GM12873 (cell line): ENCODE data around the gene SPO11.

Experiments
- TF ChIP-seq, protein P1 (sequence below): IDR thresholded peaks from 2 replicates; pipeline ENCODE4 v1.5.1; 2012; ENCODE audit warnings: low read depth, mild to moderate bottlenecking, moderate library complexity, low read length, control low read depth; ENCODE audit not compliant: insufficient read depth; ENCODE audit errors: missing control alignments

The SPO11 gene

DNA sequence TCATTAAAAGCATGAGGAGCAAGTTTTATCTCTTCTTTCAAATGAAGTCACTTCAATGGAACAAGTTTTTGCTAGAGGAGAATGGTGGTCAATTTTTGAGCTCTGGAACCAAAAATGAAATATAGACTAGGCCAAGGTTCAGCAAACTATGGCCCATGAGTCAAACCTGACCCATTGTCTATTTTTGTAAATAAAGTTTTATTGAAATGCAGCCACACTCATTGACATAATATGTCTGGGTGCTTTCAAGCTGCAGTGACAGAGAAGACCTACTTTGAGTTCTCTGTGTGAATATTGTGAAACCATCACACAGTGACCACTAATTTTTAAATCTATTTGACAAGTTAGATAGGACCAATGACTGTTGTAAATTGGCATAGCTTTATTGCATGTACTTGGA, 34.8 kb downstream of the SPO11 start:
- TF ChIP-seq, protein P1, sequence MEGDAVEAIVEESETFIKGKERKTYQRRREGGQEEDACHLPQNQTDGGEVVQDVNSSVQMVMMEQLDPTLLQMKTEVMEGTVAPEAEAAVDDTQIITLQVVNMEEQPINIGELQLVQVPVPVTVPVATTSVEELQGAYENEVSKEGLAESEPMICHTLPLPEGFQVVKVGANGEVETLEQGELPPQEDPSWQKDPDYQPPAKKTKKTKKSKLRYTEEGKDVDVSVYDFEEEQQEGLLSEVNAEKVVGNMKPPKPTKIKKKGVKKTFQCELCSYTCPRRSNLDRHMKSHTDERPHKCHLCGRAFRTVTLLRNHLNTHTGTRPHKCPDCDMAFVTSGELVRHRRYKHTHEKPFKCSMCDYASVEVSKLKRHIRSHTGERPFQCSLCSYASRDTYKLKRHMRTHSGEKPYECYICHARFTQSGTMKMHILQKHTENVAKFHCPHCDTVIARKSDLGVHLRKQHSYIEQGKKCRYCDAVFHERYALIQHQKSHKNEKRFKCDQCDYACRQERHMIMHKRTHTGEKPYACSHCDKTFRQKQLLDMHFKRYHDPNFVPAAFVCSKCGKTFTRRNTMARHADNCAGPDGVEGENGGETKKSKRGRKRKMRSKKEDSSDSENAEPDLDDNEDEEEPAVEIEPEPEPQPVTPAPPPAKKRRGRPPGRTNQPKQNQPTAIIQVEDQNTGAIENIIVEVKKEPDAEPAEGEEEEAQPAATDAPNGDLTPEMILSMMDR, result no peak

DNA sequence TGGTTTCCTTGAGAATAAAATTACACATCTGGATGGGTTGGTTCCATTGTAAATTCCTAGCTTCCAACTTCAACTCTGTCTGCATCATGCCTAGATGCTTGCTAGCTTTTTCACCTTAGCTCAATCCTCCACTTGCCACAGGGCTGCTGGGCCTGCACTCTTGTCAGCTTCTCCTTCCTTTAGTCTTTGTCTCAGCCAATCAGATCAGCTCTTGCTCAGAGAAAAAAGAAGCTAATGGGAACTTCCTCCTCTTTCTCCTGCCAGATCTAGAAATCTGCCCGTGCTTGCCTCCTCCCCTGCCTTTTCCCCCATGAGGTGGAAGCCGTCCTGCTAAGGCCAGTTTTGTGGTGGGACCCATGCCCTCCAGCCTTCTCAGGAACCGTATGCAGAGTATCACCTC, 40.0 kb downstream of the SPO11 start:
- TF ChIP-seq, protein P1, result no peak

DNA sequence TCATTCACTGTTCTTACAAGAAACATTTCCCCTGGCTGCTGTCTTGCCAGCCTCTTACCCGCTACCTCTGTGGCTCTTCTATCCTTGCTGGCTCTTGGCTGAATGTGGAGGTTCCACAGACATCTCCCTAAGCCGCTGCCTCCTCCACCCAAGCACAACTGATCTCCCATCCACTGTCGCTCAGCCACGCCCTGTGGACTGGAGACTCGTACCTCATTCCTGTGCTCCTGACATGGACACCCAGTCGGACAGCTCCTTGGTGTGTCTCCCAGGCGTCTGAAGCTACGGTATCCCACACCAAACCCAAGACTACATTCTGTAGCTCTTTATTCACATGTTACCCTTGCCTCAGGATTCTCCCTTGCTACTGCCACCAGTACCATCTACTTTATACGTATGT, 40.7 kb downstream of the SPO11 start:
- TF ChIP-seq, protein P1, result no peak

DNA sequence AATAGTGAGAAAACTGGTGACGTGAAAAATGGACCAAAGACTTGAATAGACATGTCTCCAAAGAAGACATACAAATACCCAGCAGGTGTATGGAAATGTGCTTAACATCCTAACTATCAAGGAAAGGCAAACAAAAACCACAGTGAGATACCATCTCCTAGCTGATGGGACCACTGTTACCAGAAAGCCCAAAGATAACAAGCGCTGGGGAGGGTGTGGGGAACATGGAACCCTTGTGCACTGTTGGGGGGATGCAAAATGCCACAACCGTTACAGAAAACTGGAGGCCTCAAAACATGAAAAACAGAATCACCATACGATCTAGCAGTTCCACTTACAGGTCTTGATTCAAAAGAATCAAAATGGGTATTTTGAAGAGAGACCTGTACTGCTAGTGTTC, 41.8 kb downstream of the SPO11 start:
- TF ChIP-seq, protein P1, result no peak

DNA sequence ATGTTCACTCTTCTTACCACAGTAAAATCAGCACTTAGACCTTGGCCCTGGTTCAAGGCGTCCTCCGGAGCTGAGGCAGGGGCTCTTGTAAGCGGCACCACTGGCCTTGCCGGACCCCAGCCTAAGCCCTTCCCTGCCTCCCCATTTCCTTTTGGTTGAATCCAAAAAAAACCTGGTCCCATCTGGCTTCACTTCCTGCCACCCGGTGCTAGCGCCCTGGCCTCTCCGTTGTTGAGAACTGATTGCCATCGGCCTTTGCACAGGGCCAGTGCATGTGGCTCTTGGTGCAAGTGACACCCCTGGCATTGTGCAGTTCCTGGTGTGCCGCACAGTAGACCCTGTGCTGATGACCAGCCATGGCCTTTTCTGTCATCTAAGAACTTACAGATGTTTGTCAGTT, 42.6 kb downstream of the SPO11 start:
- TF ChIP-seq, protein P1, result no peak

DNA sequence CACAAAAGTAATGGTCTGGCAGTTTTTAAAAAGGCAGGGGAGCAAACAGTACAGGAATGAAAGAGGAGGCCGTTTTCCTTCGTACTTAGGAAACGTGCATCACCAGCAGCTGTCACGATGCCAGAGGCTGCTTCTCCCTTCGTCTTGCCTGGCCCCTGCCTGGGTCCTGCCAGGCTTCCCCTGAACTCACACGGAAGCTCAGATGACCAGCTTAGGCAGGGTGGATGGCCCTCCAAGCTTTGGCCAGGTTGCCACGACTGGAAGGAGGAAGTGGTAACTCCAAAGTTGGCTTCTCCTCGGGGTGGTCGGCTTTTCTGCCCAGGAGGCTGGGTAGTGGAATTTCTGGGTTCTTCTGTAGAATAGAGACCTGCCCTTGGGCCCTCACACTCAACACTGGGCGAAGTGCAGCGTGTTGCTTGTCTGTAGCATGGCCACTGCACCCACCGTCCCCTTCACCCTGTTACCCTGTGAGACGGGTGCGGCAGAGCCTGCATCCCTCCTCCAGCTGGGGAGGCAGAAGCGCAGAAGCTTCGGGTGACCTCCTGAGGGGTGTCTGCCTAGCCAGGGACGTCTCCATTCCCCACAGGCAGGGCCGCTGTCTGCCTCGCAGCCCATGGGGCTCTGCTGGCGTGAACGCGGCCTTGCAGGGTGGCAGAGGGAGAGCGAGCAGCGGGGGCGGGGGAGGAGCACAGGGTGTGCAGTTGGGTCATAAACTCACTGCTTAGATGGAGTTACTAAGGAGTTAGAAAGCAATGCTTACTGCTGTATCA, 43.2 kb downstream of the SPO11 start:
- TF ChIP-seq, protein P1, result no peak

DNA sequence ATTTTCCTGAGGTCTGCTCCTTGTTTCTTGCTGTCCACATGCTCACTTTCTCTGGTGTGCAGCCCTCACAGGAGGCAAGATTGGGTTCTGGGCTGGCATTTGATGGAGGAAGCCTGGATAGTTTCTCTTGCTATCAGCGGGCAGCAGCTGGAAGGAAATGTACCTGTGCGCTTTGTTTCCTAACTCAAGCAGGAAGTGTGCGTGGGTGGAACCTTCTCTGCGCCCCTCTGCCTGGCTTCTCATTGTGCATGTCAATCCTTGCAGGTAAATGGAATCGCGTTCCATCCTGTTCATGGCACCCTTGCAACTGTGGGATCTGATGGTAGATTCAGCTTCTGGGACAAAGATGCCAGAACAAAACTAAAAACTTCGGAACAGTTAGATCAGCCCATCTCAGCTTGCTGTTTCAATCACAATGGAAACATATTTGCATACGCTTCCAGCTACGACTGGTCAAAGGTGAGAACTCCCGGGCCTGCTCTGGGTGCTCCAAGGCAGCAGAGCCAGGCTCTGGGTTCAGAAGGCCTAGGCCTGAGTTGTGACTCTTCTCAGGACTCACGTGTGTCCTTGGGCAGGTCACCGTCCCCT, 44.8 kb downstream of the SPO11 start:
- TF ChIP-seq, protein P1, result no peak
